ENCODE results near the gene SYT13. TPM values are rescaled to one million over a fixed set of nuclear protein-coding genes. Genes with fewer than 3 reads are reported as not detected.

SYT13 gene
- total and polyA plus RNA-seq, 2 donors (not counting 3 experiments of a cell fraction or from before 2014, with no cell fraction given): not detected

GRCh38 chr11:45226901-45227300 lies 59.2 kb downstream of the SYT13 start:
- Histone ChIP-seq H3K4me1 (ENCODE audit: control insufficient read depth, extremely low read depth, insufficient read depth, low read length) (no peaks in the 10 kb centered on the region), H2AFZ (ENCODE audit: low read depth, low read length) (no peak overlapping the region), H3K79me2 (ENCODE audit: control insufficient read depth, insufficient read depth, low read length) (no peaks in the 10 kb centered on the region), H3K4me2 (ENCODE audit: insufficient read depth, low read length) (no peak overlapping the region), H3K9me3 (replicated peaks; ENCODE audit: control insufficient read depth, insufficient read depth, low read length) (no peaks in the 10 kb centered on the region), H3K9ac (replicated peaks; ENCODE audit: extremely low read depth, insufficient read depth, low read length) (no peak overlapping the region), H3K27ac (ENCODE audit: insufficient read depth, low read depth, low read length) (no peak overlapping the region), H3K9me1 (replicated peaks; ENCODE audit: control insufficient read depth, extremely low read depth, insufficient read depth, low read length) (no peaks in the 10 kb centered on the region), H4K20me1 (replicated peaks; ENCODE audit: control insufficient read depth, extremely low read depth, insufficient read depth, low read length) (no peaks in the 10 kb centered on the region), H3K4me3 (replicated peaks in 1 of 3; ENCODE audit: insufficient read depth in 1 of 3, low read depth in 1 of 3, low read length in 3 of 3) (no peak overlapping the region), H3K27me3 (ENCODE audit: control insufficient read depth in 2 of 2, insufficient read depth in 2 of 2, low read length in 2 of 2) (no peaks in the 10 kb centered on the region), H3K36me3 (ENCODE audit: control insufficient read depth in 2 of 2, extremely low read depth in 1 of 2, insufficient read depth in 2 of 2, low read length in 2 of 2) (peaks cover 0 to 6% of the 10 kb centered on the region in 2 experiments)
- POLR2A ChIA-PET: no interaction called here
- BruUV-seq (replicated peaks): no TSS peak
- TF ChIP-seq EZH2 (IDR thresholded peaks at IDR 0.05; ENCODE audit: borderline replicate concordance, low read depth, low read length, severe bottlenecking): no peak
- TF ChIP-seq POLR2AphosphoS5 (IDR thresholded peaks at IDR 0.05; ENCODE audit: insufficient read depth, low read depth, low read length): no peak
- no peak for TF ChIP-seq GATA2 (IDR thresholded peaks at IDR 0.05; ENCODE audit: insufficient read depth, insufficient read length, low read depth, low read length)
- no peak for FAIRE-seq
- dilution Hi-C loops (cut with MboI; ENCODE audit: extremely low pct_ligation_motif_present, low sequenced_read_pairs) (no loop called here), intact Hi-C loops (cut with micrococcal nuclease) (no loop called here)
- CTCF ChIA-PET: interaction anchor here (1.4 to 2.9 kb wide), 3 partner anchors 16 to 116 kb away, joined by 5 to 7 read pairs (median 6); no protein-coding TSS in a partner anchor
- DNase-seq (ENCODE audit: low read depth, low spot score): no peak

DNA sequence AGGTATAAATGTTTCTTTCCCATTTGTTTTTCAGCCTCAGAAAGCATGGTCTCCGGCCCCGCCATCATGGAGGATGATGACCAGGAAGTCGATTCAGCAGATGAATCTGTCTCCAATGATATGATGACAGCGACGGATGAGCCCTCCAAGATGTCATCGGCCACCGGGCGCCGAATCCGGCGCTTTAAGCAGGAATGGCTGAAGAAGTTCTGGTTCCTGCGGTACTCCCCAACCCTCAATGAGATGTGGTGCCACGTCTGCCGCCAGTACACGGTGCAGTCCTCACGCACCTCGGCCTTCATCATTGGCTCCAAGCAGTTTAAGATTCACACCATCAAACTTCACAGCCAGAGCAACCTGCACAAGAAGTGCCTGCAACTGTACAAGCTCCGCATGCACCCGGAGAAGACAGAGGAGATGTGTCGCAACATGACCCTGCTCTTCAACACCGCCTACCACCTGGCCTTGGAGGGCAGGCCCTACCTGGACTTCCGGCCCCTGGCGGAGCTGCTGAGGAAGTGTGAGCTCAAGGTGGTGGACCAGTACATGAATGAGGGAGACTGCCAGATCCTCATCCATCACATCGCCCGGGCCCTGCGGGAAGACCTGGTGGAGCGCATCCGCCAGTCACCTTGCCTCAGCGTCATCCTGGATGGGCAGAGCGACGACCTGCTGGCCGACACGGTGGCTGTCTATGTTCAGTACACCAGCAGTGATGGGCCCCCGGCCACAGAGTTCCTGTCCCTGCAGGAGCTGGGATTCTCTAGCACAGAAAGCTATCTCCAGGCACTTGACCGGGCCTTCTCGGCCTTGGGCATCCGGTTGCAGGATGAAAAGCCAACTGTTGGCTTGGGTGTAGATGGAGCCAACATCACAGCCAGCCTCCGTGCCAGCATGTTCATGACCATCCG lies 59.9 kb downstream of the SYT13 start:
- H4K20me1 ChIP-seq (replicated peaks; ENCODE audit: control insufficient read depth, extremely low read depth, insufficient read depth, low read length): no peaks in the 10 kb centered on the region
- H3K4me3 ChIP-seq (replicated peaks in 1 of 3; ENCODE audit: insufficient read depth in 1 of 3, low read depth in 1 of 3, low read length in 3 of 3): no peak overlapping the region
- no peaks in the 10 kb centered on the region for H3K4me1 ChIP-seq (ENCODE audit: control insufficient read depth, extremely low read depth, insufficient read depth, low read length)
- TF ChIP-seq JUN (IDR thresholded peaks at IDR 0.05; ENCODE audit: borderline replicate concordance, insufficient read depth, insufficient read length, low read depth) (no peak), FOS (IDR thresholded peaks at IDR 0.05; ENCODE audit: borderline replicate concordance, insufficient read depth, low read length) (no peak), MAX (IDR thresholded peaks at IDR 0.05; ENCODE audit: insufficient read depth, insufficient read length) (no peak), EZH2 (IDR thresholded peaks at IDR 0.05; ENCODE audit: borderline replicate concordance, low read depth, low read length, severe bottlenecking) (no peak), POLR2A (IDR thresholded peaks at IDR 0.05; ENCODE audit: low read depth, low read length) (no peak), POLR2AphosphoS5 (IDR thresholded peaks at IDR 0.05; ENCODE audit: insufficient read depth, low read depth, low read length) (no peak), GATA2 (IDR thresholded peaks at IDR 0.05; ENCODE audit: insufficient read depth, insufficient read length, low read depth, low read length) (no peak), CTCF (IDR thresholded peaks at IDR 0.05; ENCODE audit: extremely low read depth in 1 of 2, insufficient read depth in 1 of 2, low read depth in 1 of 2, low read length in 2 of 2) (no peak), MYC (IDR thresholded peaks at IDR 0.05; ENCODE audit: low read depth, low read length) (no peak)
- ChIA-PET POLR2A (no interaction called here), CTCF (interaction anchor here (1.4 to 2.9 kb wide), 2 partner anchors 26 to 116 kb away, joined by 6 to 7 read pairs; no protein-coding TSS in a partner anchor)
- no peak overlapping the region for H3K9ac ChIP-seq (replicated peaks; ENCODE audit: extremely low read depth, insufficient read depth, low read length)
- no peaks in the 10 kb centered on the region for H3K9me1 ChIP-seq (replicated peaks; ENCODE audit: control insufficient read depth, extremely low read depth, insufficient read depth, low read length)
- FAIRE-seq (no peak), DNase-seq (ENCODE audit: low read depth, low spot score) (no peak)
- no TSS peak for BruUV-seq (replicated peaks)
- intact Hi-C loops (cut with micrococcal nuclease) (no loop called here), dilution Hi-C loops (cut with MboI; ENCODE audit: extremely low pct_ligation_motif_present, low sequenced_read_pairs) (no loop called here)
- no peaks in the 10 kb centered on the region for H3K27me3 ChIP-seq (ENCODE audit: control insufficient read depth in 2 of 2, insufficient read depth in 2 of 2, low read length in 2 of 2)
- no peak overlapping the region for H3K27ac ChIP-seq (ENCODE audit: insufficient read depth, low read depth, low read length)
- H3K4me2 ChIP-seq (ENCODE audit: insufficient read depth, low read length): no peak overlapping the region
- peaks cover 0 to 6% of the 10 kb centered on the region in 2 experiments for H3K36me3 ChIP-seq (ENCODE audit: control insufficient read depth in 2 of 2, extremely low read depth in 1 of 2, insufficient read depth in 2 of 2, low read length in 2 of 2)
- H3K9me3 ChIP-seq (replicated peaks; ENCODE audit: control insufficient read depth, insufficient read depth, low read length): no peaks in the 10 kb centered on the region
- H2AFZ ChIP-seq (ENCODE audit: low read depth, low read length): no peak overlapping the region
- H3K79me2 ChIP-seq (ENCODE audit: control insufficient read depth, insufficient read depth, low read length): no peaks in the 10 kb centered on the region
